ENCODE data around the gene LIX1. TPM values are rescaled to one million over a fixed set of nuclear protein-coding genes. Genes with fewer than 3 reads are reported as not detected.
"Not testable (repeated sequence)": the region's sequence is repeated elsewhere in the genome, so short reads cannot be mapped to it uniquely, and the experiment has no call there.

Gene LIX1
- total and polyA plus RNA-seq, 7 donors, result under 0.01 to 0.03 TPM; not detected in 5

DNA sequence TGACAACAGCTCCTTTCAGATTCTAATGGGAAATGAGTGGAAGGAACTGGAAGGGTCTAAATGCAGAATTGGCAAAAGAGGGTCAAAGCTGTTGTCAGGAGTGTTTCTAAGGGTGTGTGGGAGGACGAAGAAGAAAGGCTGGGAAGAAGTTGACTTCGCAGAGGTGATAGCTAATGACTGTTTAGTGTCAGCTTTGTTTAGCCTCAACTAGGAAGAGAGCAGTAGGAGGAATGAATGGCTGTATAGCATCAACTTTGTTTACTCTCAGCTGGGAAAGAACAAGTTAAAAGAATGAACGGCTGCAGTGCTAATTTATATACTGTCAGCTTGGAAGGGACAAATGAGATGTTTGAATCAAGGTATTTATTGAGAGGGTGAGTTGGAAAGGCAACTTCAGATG lies 5.9 kb upstream of the LIX1 start:
- Histone ChIP-seq H3K4me3 (no peak overlapping the region), H3K36me3 (ENCODE audit: insufficient read depth in 1 of 2, low read depth in 1 of 2) (no peaks in the 10 kb centered on the region), H3K9me3 (no peaks in the 10 kb centered on the region), H3K27ac (no peak overlapping the region), H3K4me1 (no peaks in the 10 kb centered on the region), H3K27me3 (ENCODE audit: insufficient read depth in 3 of 3, low read length in 2 of 3) (no peaks in the 10 kb centered on the region)
- DNase-seq (no peak), ATAC-seq (no peak)
- intact Hi-C loops (cut with DNase I), result no loop called here
- WGBS, 3 donors, result 45 to 57% (median 46%) methylated on average over 3 of the region's 3 CpGs
- TF ChIP-seq, protein P1, sequence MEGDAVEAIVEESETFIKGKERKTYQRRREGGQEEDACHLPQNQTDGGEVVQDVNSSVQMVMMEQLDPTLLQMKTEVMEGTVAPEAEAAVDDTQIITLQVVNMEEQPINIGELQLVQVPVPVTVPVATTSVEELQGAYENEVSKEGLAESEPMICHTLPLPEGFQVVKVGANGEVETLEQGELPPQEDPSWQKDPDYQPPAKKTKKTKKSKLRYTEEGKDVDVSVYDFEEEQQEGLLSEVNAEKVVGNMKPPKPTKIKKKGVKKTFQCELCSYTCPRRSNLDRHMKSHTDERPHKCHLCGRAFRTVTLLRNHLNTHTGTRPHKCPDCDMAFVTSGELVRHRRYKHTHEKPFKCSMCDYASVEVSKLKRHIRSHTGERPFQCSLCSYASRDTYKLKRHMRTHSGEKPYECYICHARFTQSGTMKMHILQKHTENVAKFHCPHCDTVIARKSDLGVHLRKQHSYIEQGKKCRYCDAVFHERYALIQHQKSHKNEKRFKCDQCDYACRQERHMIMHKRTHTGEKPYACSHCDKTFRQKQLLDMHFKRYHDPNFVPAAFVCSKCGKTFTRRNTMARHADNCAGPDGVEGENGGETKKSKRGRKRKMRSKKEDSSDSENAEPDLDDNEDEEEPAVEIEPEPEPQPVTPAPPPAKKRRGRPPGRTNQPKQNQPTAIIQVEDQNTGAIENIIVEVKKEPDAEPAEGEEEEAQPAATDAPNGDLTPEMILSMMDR (IDR thresholded peaks at IDR 0.05), result no peak

DNA sequence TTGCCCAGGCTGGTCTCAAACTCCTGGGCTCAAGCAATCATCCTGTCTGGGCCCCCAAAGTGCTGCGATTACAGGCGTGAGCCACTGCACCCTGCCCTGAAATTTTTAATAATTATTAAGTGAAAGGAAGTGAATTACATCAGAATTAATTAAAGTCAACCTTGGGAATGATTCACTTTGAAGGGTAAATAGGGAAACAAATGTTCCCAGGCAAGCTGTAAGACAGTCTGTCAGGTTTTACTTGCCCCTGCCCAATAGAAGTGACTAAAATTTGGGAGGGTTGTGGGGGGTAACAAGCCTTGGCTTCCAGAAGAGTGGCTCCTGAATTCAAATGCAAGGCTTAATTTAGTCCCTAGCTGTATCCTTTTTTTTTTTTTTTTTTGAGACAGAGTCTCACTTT lies 1.3 kb upstream of the LIX1 start:
- 95 to 100% (median 98%) methylated on average over 2 of the region's 2 CpGs for WGBS, 3 donors
- H3K36me3 ChIP-seq (ENCODE audit: insufficient read depth in 1 of 2, low read depth in 1 of 2), result no peaks in the 10 kb centered on the region
- DNase-seq (no peak), ATAC-seq (no peak)
- no peak overlapping the region for H3K27ac ChIP-seq
- no peaks in the 10 kb centered on the region for H3K27me3 ChIP-seq (ENCODE audit: insufficient read depth in 3 of 3, low read length in 2 of 3)
- H3K4me3 ChIP-seq, result no peak overlapping the region
- no peaks in the 10 kb centered on the region for H3K9me3 ChIP-seq
- H3K4me1 ChIP-seq, result no peaks in the 10 kb centered on the region
- intact Hi-C loops (cut with DNase I), result loop anchor here in 1 of 2 donors (5.0 kb wide), 1 partner anchor 96 kb away; no protein-coding TSS in a partner anchor
- TF ChIP-seq, protein P1 (IDR thresholded peaks at IDR 0.05), result no peak

DNA sequence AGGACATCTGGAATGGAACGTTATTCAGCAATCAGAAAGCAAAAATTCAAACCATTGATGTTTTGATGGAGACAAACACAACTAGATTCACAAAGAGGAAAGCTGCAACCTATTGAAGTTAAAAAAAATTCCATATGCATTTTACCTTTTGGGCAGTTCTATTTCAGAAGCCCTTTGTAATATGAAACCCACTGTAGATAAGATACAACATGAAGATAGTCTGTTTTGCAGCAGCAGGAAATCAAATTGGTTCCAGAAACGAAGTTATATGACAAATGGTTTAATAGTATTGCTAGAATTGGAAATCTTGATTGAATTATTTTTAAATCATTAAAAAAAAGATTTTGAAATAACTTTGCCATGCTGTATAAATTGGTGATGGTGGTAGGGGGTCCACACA lies 872 bp downstream of the LIX1 start:
- H3K9me3 ChIP-seq, result no peaks in the 10 kb centered on the region
- no peaks in the 10 kb centered on the region for H3K27me3 ChIP-seq (ENCODE audit: insufficient read depth in 3 of 3, low read length in 2 of 3)
- no peak for DNase-seq
- intact Hi-C loops (cut with DNase I), result loop anchor here in 1 of 2 donors (5.0 kb wide), 1 partner anchor 94 kb away; no protein-coding TSS in a partner anchor
- TF ChIP-seq, protein P1 (IDR thresholded peaks at IDR 0.05), result no peak
- no peaks in the 10 kb centered on the region for H3K4me1 ChIP-seq
- H3K27ac ChIP-seq, result no peak overlapping the region
- WGBS, 3 donors, result 64 to 75% (median 66%) methylated on average over 2 of the region's 2 CpGs
- no peak for ATAC-seq
- no peak overlapping the region for H3K4me3 ChIP-seq
- no peaks in the 10 kb centered on the region for H3K36me3 ChIP-seq (ENCODE audit: insufficient read depth in 1 of 2, low read depth in 1 of 2)

- Histone ChIP-seq H3K27ac (no peak overlapping the region), H3K4me3 (no peak overlapping the region), H3K4me1 (no peaks in the 10 kb centered on the region), H3K9me3 (no peaks in the 10 kb centered on the region), H3K36me3 (ENCODE audit: insufficient read depth in 1 of 2, low read depth in 1 of 2) (no peaks in the 10 kb centered on the region), H3K27me3 (ENCODE audit: insufficient read depth in 3 of 3, low read length in 2 of 3) (peaks cover 0 to 3% (median 0%) of the 10 kb centered on the region in 3 donors)
- DNase-seq, result no peak
- 65 to 70% (median 67%) methylated on average over 4 of the region's 4 CpGs for WGBS, 3 donors
- TF ChIP-seq, protein P1 (IDR thresholded peaks at IDR 0.05), result no peak
- no peak for ATAC-seq
- intact Hi-C loops (cut with DNase I), result loop anchor here in 1 of 2 donors (5.0 kb wide), 1 partner anchor 94 kb away; no protein-coding TSS in a partner anchor
These were observed 1.4 kb downstream of the LIX1 start for GRCh38 chr5:97141031-97141430.

GRCh38 chr5:97140250-97140649 lies 2.2 kb downstream of the LIX1 start:
- not testable (repeated sequence) for H3K4me1 ChIP-seq; H3K27ac ChIP-seq; DNase-seq; H3K4me3 ChIP-seq; H3K36me3 ChIP-seq (ENCODE audit: insufficient read depth in 1 of 2, low read depth in 1 of 2); H3K27me3 ChIP-seq (ENCODE audit: insufficient read depth in 3 of 3, low read length in 2 of 3); H3K9me3 ChIP-seq
- ATAC-seq, result peak; percentile 42 to 67 (median 57)
- intact Hi-C loops (cut with DNase I), result loop anchor here in 1 of 2 donors (5.0 kb wide), 1 partner anchor 93 kb away; no protein-coding TSS in a partner anchor
- 0 to 14% (median 9%) methylated on average over 1 of the region's 1 CpG for WGBS, 3 donors
